GM12872 (cell line): ENCODE data around the gene PTBP3.

Source experiments
- CTCF ChIP-seq: IDR thresholded peaks from 3 replicates; pipeline ENCODE4 v1.5.1; 2011; ENCODE audit warnings: low read depth, mild to moderate bottlenecking, low read length, moderate library complexity; ENCODE audit not compliant: insufficient read depth

Gene PTBP3

GRCh38 chr9:112351184-112351583 lies 17.8 kb upstream of the PTBP3 start:
- no peak for TF ChIP-seq CTCF

DNA sequence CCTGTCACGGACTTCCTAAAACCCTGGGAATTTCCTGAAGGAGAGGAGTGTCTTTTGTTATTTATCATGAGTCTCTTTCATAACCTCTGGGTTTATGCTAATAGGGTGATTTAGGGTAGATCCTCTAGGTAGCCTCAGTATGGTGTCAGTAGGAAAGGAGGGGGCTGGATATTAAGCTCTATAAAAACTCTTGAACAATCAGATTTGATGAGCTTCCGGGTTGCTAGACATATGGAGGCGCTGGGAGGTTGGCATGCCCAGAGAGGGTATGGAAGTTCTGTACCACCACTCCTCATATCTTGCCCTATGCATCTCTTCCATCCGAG lies 15.6 kb upstream of the PTBP3 start:
- no peak for TF ChIP-seq CTCF

GRCh38 chr9:112348257-112349007 lies 15.0 kb upstream of the PTBP3 start:
- no peak for TF ChIP-seq CTCF

DNA sequence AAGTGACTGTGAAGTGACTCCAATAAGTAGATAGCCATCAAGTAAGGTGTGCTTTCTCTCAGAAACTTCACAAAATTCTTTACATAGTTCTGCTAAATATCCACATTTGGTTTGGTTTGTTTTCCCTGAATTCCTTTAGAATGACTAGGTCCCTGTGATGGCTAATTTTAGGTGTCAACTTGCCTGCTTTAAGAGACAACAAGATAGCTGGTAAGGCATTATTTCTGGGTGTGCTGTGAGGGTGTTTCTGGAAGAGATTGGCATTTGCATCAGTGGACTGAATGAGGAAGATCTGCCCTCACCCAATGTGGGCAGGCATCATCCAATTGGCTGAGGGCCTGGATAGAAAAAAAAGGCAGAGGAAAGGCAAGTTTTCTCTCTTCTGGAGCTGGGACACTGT lies 8.3 kb upstream of the PTBP3 start:
- no peak for TF ChIP-seq CTCF

DNA sequence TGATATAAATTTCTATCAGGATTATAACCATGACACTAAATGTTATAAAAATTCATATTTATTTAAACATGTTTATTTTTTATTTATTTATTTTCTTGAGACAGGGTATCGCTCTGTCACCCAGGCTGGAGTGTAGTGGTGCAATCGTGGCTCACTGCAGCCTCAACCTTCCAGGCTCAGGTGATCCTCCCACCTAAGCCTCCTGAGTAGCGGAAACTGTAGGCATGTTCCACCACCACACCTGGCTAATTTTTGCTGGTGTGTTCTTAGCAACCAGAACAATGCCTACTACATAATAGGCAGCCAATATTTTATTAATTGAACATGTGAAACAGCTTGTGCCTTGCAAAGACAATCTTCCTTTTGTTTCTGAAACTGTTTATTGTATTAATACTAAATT lies 6.5 kb upstream of the PTBP3 start:
- no peak for TF ChIP-seq CTCF

- TF ChIP-seq CTCF, result no peak
Observed at GRCh38 chr9:112338561-112338960, 5.1 kb upstream of the PTBP3 start.

GRCh38 chr9:112337547-112337946 lies 4.1 kb upstream of the PTBP3 start:
- TF ChIP-seq CTCF, result no peak

- TF ChIP-seq CTCF, result no peak
Observed at GRCh38 chr9:112334432-112334841, 1.0 kb upstream of the PTBP3 start.
